ENCODE measurements around the gene SLC35F1. TPM values are rescaled to one million over a fixed set of nuclear protein-coding genes. Genes with fewer than 3 reads are reported as not detected.

The SLC35F1 gene
- total RNA-seq, 1 donor from 2014 or later = not detected

- no peak for TF ChIP-seq CTCF (IDR thresholded peaks at IDR 0.05)
Measured at GRCh38 chr6:118179048-118179447, 272.0 kb downstream of the SLC35F1 start.

GRCh38 chr6:118186672-118187567 is 279.9 kb downstream of the SLC35F1 start:
- Histone ChIP-seq H3K9me3 (no peaks in the 10 kb centered on the region), H3K4me3 (peak overlapping the region in 1 of 2 donors; percentile 21), H3K4me1 (peaks cover 0 to 11% of the 10 kb centered on the region in 2 donors), H3K27ac (peak overlapping the region; percentile 37 to 59), H3K27me3 (no peaks in the 10 kb centered on the region), H3K36me3 (no peaks in the 10 kb centered on the region)
- intact Hi-C loops (cut with DNase I) = loop anchor here (2.0 kb wide), 1 partner anchor 584 kb away; the partner anchor contains the start of gene GOPC
- no peak for DNase-seq (ENCODE audit: low spot score in 2 of 2)
- no peak for TF ChIP-seq CTCF (IDR thresholded peaks at IDR 0.05)

More at GRCh38 chr6:118179048-118179447, 272.0 kb downstream of the SLC35F1 start:
- Histone ChIP-seq H3K27me3 (no peaks in the 10 kb centered on the region), H3K4me3 (no peak overlapping the region), H3K4me1 (no peaks in the 10 kb centered on the region), H3K36me3 (no peaks in the 10 kb centered on the region), H3K9me3 (peaks cover 0 to 4% of the 10 kb centered on the region in 2 donors), H3K27ac (no peak overlapping the region)
- DNase-seq (ENCODE audit: low spot score in 2 of 2) = no peak
- intact Hi-C loops (cut with DNase I) = no loop called here

- Histone ChIP-seq H3K4me3 (peak overlapping the region in 1 of 2 donors; percentile 21), H3K4me1 (peaks cover 0 to 11% of the 10 kb centered on the region in 2 donors), H3K27ac (peak overlapping the region; percentile 37 to 59), H3K9me3 (no peaks in the 10 kb centered on the region), H3K27me3 (no peaks in the 10 kb centered on the region), H3K36me3 (no peaks in the 10 kb centered on the region)
- intact Hi-C loops (cut with DNase I) = loop anchor here (2.0 kb wide), 1 partner anchor 585 kb away; the partner anchor contains the start of gene GOPC
- TF ChIP-seq CTCF (IDR thresholded peaks at IDR 0.05) = no peak
- peak in 1 of 2 donors; percentile 64 for DNase-seq (ENCODE audit: low spot score in 2 of 2)
Measured at GRCh38 chr6:118187568-118188164, 280.6 kb downstream of the SLC35F1 start.

- intact Hi-C loops (cut with DNase I) = no loop called here
- DNase-seq (ENCODE audit: low spot score in 2 of 2) = no peak
- H3K36me3 ChIP-seq = no peaks in the 10 kb centered on the region
- no peak for TF ChIP-seq CTCF (IDR thresholded peaks at IDR 0.05)
- no peaks in the 10 kb centered on the region for H3K27me3 ChIP-seq
- peak overlapping the region in 1 of 2 donors; percentile 59 for H3K27ac ChIP-seq
- no peaks in the 10 kb centered on the region for H3K9me3 ChIP-seq
- H3K4me1 ChIP-seq = peaks cover 0 to 11% of the 10 kb centered on the region in 2 donors
- H3K4me3 ChIP-seq = no peak overlapping the region
Measured at GRCh38 chr6:118188561-118188960, 281.5 kb downstream of the SLC35F1 start.

- Histone ChIP-seq H3K27me3 (no peaks in the 10 kb centered on the region), H3K27ac (no peak overlapping the region), H3K4me1 (peaks cover 0 to 3% of the 10 kb centered on the region in 2 donors), H3K36me3 (no peaks in the 10 kb centered on the region), H3K9me3 (no peaks in the 10 kb centered on the region), H3K4me3 (no peak overlapping the region)
- intact Hi-C loops (cut with DNase I) = no loop called here
- DNase-seq (ENCODE audit: low spot score in 2 of 2) = no peak
- no peak for TF ChIP-seq CTCF (IDR thresholded peaks at IDR 0.05)
Measured at GRCh38 chr6:118197539-118197938, 290.5 kb downstream of the SLC35F1 start.
